Hair follicle dermal papilla cell (primary cell): Measurements from ENCODE around the gene CARTPT. TPM values are rescaled to one million over a fixed set of nuclear protein-coding genes. Genes with fewer than 3 reads are reported as not detected.

Source experiments
- total RNA-seq: library from RNA; depleted of rRNA; stranded (reverse); fragments of >200 nt; gene quantifications from 2 replicates; pipeline ENCODE4 v1.2.3, GENCODE V29; 2012

CARTPT gene
- not detected in 2 replicates for total RNA-seq

GRCh38 chr5:71719063-71719964 lies at the start of gene CARTPT:
CARTPT (plus strand) TSS chr5:71719275; CDS start chr5:71719294, 19 bp downstream.

Other genes starting within 250 kb of the CARTPT start
- 23.9 and 25.0 TPM in 2 replicates for gene MCCC2, start 131.9 kb upstream of the CARTPT start, total RNA-seq